Fibroblast of gingiva (primary cell): ENCODE measurements around the gene PIM1.
"Not testable (repeated sequence)": the region's sequence is repeated elsewhere in the genome, so short reads cannot be mapped to it uniquely, and the experiment has no call there.

ENCODE experiments used
- DNase-seq: peaks from one replicate; pipeline ENCODE4 v3.0.0-alpha.2; 2011; ENCODE audit warnings: low read depth

The PIM1 gene

GRCh38 chr6:37171201-37171969, 1.4 kb downstream of the PIM1 start:
- no peak for DNase-seq

- DNase-seq = peak; percentile 97
Measured at GRCh38 chr6:37171970-37172812, 2.2 kb downstream of the PIM1 start.

- no peak for DNase-seq
Measured at GRCh38 chr6:37172912-37173492, 3.0 kb downstream of the PIM1 start.

- DNase-seq = no peak
Measured at GRCh38 chr6:37173493-37174195, 3.7 kb downstream of the PIM1 start.

GRCh38 chr6:37174196-37174514, 4.2 kb downstream of the PIM1 start:
- DNase-seq = no peak

GRCh38 chr6:37174515-37175331, 4.8 kb downstream of the PIM1 start:
- DNase-seq = no peak

GRCh38 chr6:37175332-37176267, 5.6 kb downstream of the PIM1 start:
- no peak for DNase-seq

GRCh38 chr6:37176268-37177076, 6.5 kb downstream of the PIM1 start:
- no peak for DNase-seq

GRCh38 chr6:37177077-37177934, 7.4 kb downstream of the PIM1 start:
- DNase-seq = no peak

- DNase-seq = no peak
Measured at GRCh38 chr6:37177935-37178517, 8.1 kb downstream of the PIM1 start.

- no peak for DNase-seq
Measured at GRCh38 chr6:37180075-37180474, 10.1 kb downstream of the PIM1 start.

GRCh38 chr6:37180610-37181009, 10.7 kb downstream of the PIM1 start:
- not testable (repeated sequence) for DNase-seq

- no peak for DNase-seq
Measured at GRCh38 chr6:37182736-37183590, 13.0 kb downstream of the PIM1 start.

- DNase-seq = not testable (repeated sequence)
Measured at GRCh38 chr6:37185949-37186720, 16.2 kb downstream of the PIM1 start.

GRCh38 chr6:37187321-37188022, 17.5 kb downstream of the PIM1 start:
- DNase-seq = no peak
